WTC11 (cell line): ENCODE results near the gene GTF3C2. TPM values are rescaled to one million over a fixed set of nuclear protein-coding genes. Genes with fewer than 3 reads are reported as not detected.

Source experiments
- ATAC-seq: fragments of 200-7000 bp; cut with Tn5 transposase; 2 replicates; pipeline ENCODE4 v1.10.0; 2021; ENCODE audit warnings: mild to moderate bottlenecking, moderate library complexity
- CTCF ChIA-PET: fragments of 300-600 bp; sonication (Branson Sonifier 250); formaldehyde crosslinking; loops from one replicate; lab custom pipeline; 2021; ENCODE audit warnings: antibody characterized with exemption; lab: Charles Lee
- POLR2A ChIA-PET: fragments of 350-600 bp; sonication (Branson Sonifier 250); formaldehyde crosslinking; loops from one replicate; lab custom pipeline; 2021; ENCODE audit warnings: antibody characterized with exemption; lab: Charles Lee
- DNase-seq: peaks from one replicate; pipeline ENCODE4 v3.0.0; 2021; ENCODE audit warnings: low spot score
- H3K27ac Mint-ChIP-seq: 2 replicates; pipeline ENCODE4 v1.8.0; 2021; ENCODE audit warnings: mixed read lengths
- H3K27me3 Mint-ChIP-seq: 2 replicates; pipeline ENCODE4 v1.8.0; 2021; ENCODE audit warnings: low read depth, mild to moderate bottlenecking, moderate library complexity, mixed read lengths
- H3K36me3 Mint-ChIP-seq: 2 replicates; pipeline ENCODE4 v1.8.0; 2021; ENCODE audit warnings: mixed read lengths
- H3K4me1 Mint-ChIP-seq: 2 replicates; pipeline ENCODE4 v1.8.0; 2022; ENCODE audit warnings: mixed read lengths
- H3K4me3 Mint-ChIP-seq: 2 replicates; pipeline ENCODE4 v1.8.0; 2021; ENCODE audit warnings: mild to moderate bottlenecking, moderate library complexity, mixed read lengths
- H3K9me3 Mint-ChIP-seq: 2 replicates; pipeline ENCODE4 v1.8.0; 2021; ENCODE audit warnings: mixed read lengths
- CREB1 ChIP-seq: sonication (generic); formaldehyde crosslinking; IDR thresholded peaks from 2 replicates; pipeline ENCODE4 v1.8.0; 2023; ENCODE audit warnings: mild to moderate bottlenecking, missing genetic modification reagents
- FOXP1 ChIP-seq: sonication (generic); formaldehyde crosslinking; IDR thresholded peaks from 2 replicates; pipeline ENCODE4 v1.8.0; 2022; ENCODE audit warnings: missing genetic modification reagents, mild to moderate bottlenecking, moderate library complexity, borderline replicate concordance
- GRHL2 ChIP-seq: fragments of 250-450 bp; sonication (Bioruptor Pico); IDR thresholded peaks from 2 replicates; pipeline ENCODE4 v1.8.0; 2022; ENCODE audit warnings: mild to moderate bottlenecking, moderate library complexity; ENCODE audit not compliant: insufficient replicate concordance, severe bottlenecking
- GTF2I ChIP-seq: fragments of 250-450 bp; sonication (Bioruptor Pico); conservative IDR thresholded peaks from 2 replicates; pipeline ENCODE4 v1.4.0; 2021; ENCODE audit warnings: mild to moderate bottlenecking
- HMGA2 ChIP-seq: fragments of 250-450 bp; sonication (Bioruptor Pico); IDR thresholded peaks from 2 replicates; pipeline ENCODE4 v1.4.0; 2021; ENCODE audit warnings: mild to moderate bottlenecking, moderate library complexity
- IRF2 ChIP-seq: sonication (generic); formaldehyde crosslinking; IDR thresholded peaks from 2 replicates; pipeline ENCODE4 v1.8.0; 2022; ENCODE audit warnings: low read depth, missing genetic modification reagents, borderline replicate concordance
- JUN ChIP-seq: sonication (generic); formaldehyde crosslinking; IDR thresholded peaks from 2 replicates; pipeline ENCODE4 v1.8.0; 2023; ENCODE audit warnings: mild to moderate bottlenecking, missing genetic modification reagents
- NFE2L1 ChIP-seq: sonication (generic); formaldehyde crosslinking; IDR thresholded peaks from 2 replicates; pipeline ENCODE4 v1.8.1; 2023; ENCODE audit warnings: missing genetic modification reagents
- NR1H2 ChIP-seq: sonication (generic); formaldehyde crosslinking; IDR thresholded peaks from 2 replicates; pipeline ENCODE4 v1.9.0; 2021; ENCODE audit warnings: mild to moderate bottlenecking, moderate library complexity, missing genetic modification reagents
- NR3C1 ChIP-seq: sonication (generic); formaldehyde crosslinking; conservative IDR thresholded peaks from 2 replicates; pipeline ENCODE4 v1.8.1; 2023; ENCODE audit warnings: low read depth, mild to moderate bottlenecking, missing genetic modification reagents
- RORB ChIP-seq: fragments of 250-450 bp; sonication (Bioruptor Pico); IDR thresholded peaks from 2 replicates; pipeline ENCODE4 v1.9.0; 2021; ENCODE audit warnings: mild to moderate bottlenecking
- SMAD3 ChIP-seq: sonication (generic); formaldehyde crosslinking; IDR thresholded peaks from 2 replicates; pipeline ENCODE4 v1.8.0; 2022; ENCODE audit warnings: missing genetic modification reagents, mild to moderate bottlenecking, borderline replicate concordance
- SOX15 ChIP-seq: fragments of 250-450 bp; sonication (Bioruptor Pico); IDR thresholded peaks from 2 replicates; pipeline ENCODE4 v1.9.0; 2021; ENCODE audit warnings: mild to moderate bottlenecking
- TEAD1 ChIP-seq: sonication (generic); formaldehyde crosslinking; IDR thresholded peaks from 2 replicates; pipeline ENCODE4 v1.8.0; 2022; ENCODE audit warnings: mild to moderate bottlenecking, missing genetic modification reagents
- TP53 ChIP-seq: sonication (generic); formaldehyde crosslinking; IDR thresholded peaks from 2 replicates; pipeline ENCODE4 v1.8.1; 2023; ENCODE audit warnings: mild to moderate bottlenecking, missing genetic modification reagents
- ZBTB21 ChIP-seq: sonication (generic); formaldehyde crosslinking; IDR thresholded peaks from 2 replicates; pipeline ENCODE4 v1.8.1; 2023; ENCODE audit warnings: mild to moderate bottlenecking, missing genetic modification reagents, borderline replicate concordance
- ZNF138 ChIP-seq: sonication (generic); formaldehyde crosslinking; conservative IDR thresholded peaks from 2 replicates; pipeline ENCODE4 v1.8.1; 2022; ENCODE audit warnings: mild to moderate bottlenecking, moderate library complexity, missing genetic modification reagents
- ZNF263 ChIP-seq: sonication (generic); formaldehyde crosslinking; IDR thresholded peaks from 2 replicates; pipeline ENCODE4 v1.8.1; 2022; ENCODE audit warnings: low read depth, mild to moderate bottlenecking, moderate library complexity, missing genetic modification reagents
- total RNA-seq: library from RNA; stranded (reverse); gene quantifications from 3 replicates; pipeline ENCODE4 v1.2.3, GENCODE V29; 2021
- TF ChIP-seq, protein P1 (sequence below): sonication (generic); formaldehyde crosslinking; IDR thresholded peaks from 2 replicates; pipeline ENCODE4 v1.8.1; 2022; ENCODE audit warnings: missing genetic modification reagents, borderline replicate concordance
- TF ChIP-seq, protein P2 (sequence below): sonication (generic); formaldehyde crosslinking; IDR thresholded peaks from 2 replicates; pipeline ENCODE4 v1.8.0; 2022; ENCODE audit warnings: missing genetic modification reagents
- TF ChIP-seq, protein P3 (sequence below): sonication (generic); formaldehyde crosslinking; IDR thresholded peaks from 2 replicates; pipeline ENCODE4 v1.8.0; 2023; ENCODE audit warnings: missing genetic modification reagents
- TF ChIP-seq, protein P4 (sequence below): fragments of 200-600 bp; IDR thresholded peaks from 2 replicates; pipeline ENCODE4 v1.8.0; 2022; ENCODE audit warnings: antibody characterized with exemption
- TF ChIP-seq, protein P5 (sequence below): fragments of 250-450 bp; sonication (Bioruptor Pico); conservative IDR thresholded peaks from 2 replicates; pipeline ENCODE4 v1.9.0; 2021; ENCODE audit warnings: mild to moderate bottlenecking
- TF ChIP-seq, protein P6 (sequence below): fragments of 250-450 bp; sonication (Bioruptor Pico); IDR thresholded peaks from 2 replicates; pipeline ENCODE4 v2.1.2; 2022; ENCODE audit warnings: mild to moderate bottlenecking, moderate library complexity

The GTF3C2 gene
- total RNA-seq, 1 experiment from 2014 or later: 123 TPM

DNA sequence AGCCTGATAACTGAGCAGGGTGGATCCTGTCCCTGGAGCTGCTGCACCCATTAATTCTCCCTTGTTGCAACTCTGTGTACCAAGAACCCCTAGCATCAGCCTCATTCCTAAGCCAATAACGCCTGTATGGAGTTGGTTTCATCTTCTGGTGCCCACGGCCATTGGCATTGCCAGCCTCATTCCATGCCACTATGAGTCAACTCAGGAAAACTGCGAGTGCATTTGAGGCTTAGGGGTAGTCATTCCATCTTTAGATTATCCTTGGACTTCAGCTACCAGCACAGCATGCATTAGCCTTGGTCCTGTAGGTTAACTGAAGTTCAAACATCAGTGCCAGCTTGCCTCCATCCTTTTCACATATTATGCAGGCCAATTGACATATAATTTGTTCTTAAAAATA is 75.7 kb downstream of the GTF3C2 start:
- ChIA-PET POLR2A (no interaction called here), CTCF (interaction anchor here (1.2 to 7.6 kb wide), 11 partner anchors 10 to 193 kb away, joined by 3 to 153 read pairs (median 11); partner anchors contain the start of genes ABHD1, ATRAID, KHK and SLC30A3)
- Mint-ChIP-seq H3K9me3 (no peaks in the 10 kb centered on the region), H3K4me1 (peaks cover 36% of the 10 kb centered on the region), H3K27ac (no peak overlapping the region), H3K4me3 (no peak overlapping the region), H3K27me3 (no peaks in the 10 kb centered on the region; the same call in 1 of the 2 replicates), H3K36me3 (no peaks in the 10 kb centered on the region)
- ATAC-seq (no peak), DNase-seq (no peak)
- TF ChIP-seq NR1H2 (CRISPR knock-in tag): no peak
- TF ChIP-seq TP53 (CRISPR knock-in tag): no peak
- TF ChIP-seq, protein P1, sequence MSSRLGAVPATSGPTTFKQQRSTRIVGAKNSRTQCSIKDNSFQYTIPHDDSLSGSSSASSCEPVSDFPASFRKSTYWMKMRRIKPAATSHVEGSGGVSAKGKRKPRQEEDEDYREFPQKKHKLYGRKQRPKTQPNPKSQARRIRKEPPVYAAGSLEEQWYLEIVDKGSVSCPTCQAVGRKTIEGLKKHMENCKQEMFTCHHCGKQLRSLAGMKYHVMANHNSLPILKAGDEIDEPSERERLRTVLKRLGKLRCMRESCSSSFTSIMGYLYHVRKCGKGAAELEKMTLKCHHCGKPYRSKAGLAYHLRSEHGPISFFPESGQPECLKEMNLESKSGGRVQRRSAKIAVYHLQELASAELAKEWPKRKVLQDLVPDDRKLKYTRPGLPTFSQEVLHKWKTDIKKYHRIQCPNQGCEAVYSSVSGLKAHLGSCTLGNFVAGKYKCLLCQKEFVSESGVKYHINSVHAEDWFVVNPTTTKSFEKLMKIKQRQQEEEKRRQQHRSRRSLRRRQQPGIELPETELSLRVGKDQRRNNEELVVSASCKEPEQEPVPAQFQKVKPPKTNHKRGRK (CRISPR knock-in tag): no peak
- no peak for TF ChIP-seq RORB (CRISPR knock-in tag)

DNA sequence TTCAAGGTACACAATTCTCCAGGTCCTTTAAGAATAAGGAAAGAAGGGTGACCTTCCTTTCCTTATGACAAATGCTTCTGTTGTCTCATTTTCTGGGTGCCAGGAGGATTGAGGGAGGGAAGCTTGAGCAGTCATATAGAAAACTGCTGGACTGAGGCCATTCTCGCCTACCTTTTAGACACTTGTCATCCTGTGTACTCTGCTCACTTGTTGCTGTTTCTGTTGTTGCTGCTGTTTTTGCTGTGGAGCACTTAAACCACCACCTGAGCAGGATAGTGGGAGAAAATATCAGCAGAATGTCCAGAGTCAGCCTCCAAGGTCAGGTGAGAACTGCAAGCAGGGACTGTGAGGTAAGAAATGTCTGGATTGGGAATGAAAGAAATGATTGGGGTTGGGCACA is 78.6 kb downstream of the GTF3C2 start:
- TF ChIP-seq ZNF263 (CRISPR knock-in tag) (no peak), TEAD1 (CRISPR knock-in tag) (no peak), JUN (CRISPR knock-in tag) (no peak), ZBTB21 (CRISPR knock-in tag) (no peak), GTF2I (CRISPR knock-in tag) (no peak), SMAD3 (CRISPR knock-in tag) (no peak), NR3C1 (CRISPR knock-in tag) (no peak), HMGA2 (CRISPR knock-in tag) (no peak), ZNF138 (no peak), SOX15 (CRISPR knock-in tag) (no peak), GRHL2 (no peak), FOXP1 (CRISPR knock-in tag) (no peak), IRF2 (CRISPR knock-in tag) (no peak), NFE2L1 (CRISPR knock-in tag) (no peak), CREB1 (CRISPR knock-in tag) (no peak)
- TF ChIP-seq, protein P2, sequence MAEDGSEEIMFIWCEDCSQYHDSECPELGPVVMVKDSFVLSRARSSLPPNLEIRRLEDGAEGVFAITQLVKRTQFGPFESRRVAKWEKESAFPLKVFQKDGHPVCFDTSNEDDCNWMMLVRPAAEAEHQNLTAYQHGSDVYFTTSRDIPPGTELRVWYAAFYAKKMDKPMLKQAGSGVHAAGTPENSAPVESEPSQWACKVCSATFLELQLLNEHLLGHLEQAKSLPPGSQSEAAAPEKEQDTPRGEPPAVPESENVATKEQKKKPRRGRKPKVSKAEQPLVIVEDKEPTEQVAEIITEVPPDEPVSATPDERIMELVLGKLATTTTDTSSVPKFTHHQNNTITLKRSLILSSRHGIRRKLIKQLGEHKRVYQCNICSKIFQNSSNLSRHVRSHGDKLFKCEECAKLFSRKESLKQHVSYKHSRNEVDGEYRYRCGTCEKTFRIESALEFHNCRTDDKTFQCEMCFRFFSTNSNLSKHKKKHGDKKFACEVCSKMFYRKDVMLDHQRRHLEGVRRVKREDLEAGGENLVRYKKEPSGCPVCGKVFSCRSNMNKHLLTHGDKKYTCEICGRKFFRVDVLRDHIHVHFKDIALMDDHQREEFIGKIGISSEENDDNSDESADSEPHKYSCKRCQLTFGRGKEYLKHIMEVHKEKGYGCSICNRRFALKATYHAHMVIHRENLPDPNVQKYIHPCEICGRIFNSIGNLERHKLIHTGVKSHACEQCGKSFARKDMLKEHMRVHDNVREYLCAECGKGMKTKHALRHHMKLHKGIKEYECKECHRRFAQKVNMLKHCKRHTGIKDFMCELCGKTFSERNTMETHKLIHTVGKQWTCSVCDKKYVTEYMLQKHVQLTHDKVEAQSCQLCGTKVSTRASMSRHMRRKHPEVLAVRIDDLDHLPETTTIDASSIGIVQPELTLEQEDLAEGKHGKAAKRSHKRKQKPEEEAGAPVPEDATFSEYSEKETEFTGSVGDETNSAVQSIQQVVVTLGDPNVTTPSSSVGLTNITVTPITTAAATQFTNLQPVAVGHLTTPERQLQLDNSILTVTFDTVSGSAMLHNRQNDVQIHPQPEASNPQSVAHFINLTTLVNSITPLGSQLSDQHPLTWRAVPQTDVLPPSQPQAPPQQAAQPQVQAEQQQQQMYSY: no peak
- TF ChIP-seq, protein P3, sequence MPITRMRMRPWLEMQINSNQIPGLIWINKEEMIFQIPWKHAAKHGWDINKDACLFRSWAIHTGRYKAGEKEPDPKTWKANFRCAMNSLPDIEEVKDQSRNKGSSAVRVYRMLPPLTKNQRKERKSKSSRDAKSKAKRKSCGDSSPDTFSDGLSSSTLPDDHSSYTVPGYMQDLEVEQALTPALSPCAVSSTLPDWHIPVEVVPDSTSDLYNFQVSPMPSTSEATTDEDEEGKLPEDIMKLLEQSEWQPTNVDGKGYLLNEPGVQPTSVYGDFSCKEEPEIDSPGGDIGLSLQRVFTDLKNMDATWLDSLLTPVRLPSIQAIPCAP (CRISPR knock-in tag): no peak
- TF ChIP-seq, protein P4, sequence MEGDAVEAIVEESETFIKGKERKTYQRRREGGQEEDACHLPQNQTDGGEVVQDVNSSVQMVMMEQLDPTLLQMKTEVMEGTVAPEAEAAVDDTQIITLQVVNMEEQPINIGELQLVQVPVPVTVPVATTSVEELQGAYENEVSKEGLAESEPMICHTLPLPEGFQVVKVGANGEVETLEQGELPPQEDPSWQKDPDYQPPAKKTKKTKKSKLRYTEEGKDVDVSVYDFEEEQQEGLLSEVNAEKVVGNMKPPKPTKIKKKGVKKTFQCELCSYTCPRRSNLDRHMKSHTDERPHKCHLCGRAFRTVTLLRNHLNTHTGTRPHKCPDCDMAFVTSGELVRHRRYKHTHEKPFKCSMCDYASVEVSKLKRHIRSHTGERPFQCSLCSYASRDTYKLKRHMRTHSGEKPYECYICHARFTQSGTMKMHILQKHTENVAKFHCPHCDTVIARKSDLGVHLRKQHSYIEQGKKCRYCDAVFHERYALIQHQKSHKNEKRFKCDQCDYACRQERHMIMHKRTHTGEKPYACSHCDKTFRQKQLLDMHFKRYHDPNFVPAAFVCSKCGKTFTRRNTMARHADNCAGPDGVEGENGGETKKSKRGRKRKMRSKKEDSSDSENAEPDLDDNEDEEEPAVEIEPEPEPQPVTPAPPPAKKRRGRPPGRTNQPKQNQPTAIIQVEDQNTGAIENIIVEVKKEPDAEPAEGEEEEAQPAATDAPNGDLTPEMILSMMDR: no peak
- TF ChIP-seq, protein P5, sequence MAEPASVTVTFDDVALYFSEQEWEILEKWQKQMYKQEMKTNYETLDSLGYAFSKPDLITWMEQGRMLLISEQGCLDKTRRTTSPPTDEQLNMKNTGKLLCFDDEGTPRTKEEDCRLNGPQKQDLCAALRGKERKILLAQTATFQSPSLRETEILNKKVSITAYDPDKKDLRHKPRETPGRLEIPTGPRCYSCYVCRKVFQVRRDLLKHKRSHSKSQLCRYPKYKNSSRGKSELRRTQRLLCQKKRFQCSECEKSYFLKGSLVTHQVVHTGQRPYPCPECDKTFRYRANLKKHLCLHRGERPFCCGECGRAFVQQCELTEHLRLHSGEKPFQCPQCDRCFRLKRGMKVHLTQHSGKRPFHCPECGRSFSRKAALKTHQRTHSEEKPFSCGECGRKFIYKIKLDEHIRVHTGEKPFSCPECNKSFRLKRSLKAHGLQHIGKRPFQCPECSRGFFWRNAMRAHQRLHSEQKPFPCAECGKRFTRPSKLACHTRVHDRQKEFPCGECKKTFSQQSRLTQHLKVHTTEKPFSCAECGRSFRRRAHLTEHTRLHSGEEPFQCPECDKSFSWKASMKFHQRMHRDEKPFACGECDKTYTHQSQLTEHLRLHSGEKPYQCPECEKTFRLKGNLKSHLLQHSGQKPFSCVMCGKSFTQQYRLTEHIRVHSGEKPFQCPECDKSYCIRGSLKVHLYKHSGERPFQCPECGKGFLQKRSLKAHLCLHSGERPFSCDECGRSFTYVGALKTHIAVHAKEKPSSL (CRISPR knock-in tag): no peak
- TF ChIP-seq, protein P6, sequence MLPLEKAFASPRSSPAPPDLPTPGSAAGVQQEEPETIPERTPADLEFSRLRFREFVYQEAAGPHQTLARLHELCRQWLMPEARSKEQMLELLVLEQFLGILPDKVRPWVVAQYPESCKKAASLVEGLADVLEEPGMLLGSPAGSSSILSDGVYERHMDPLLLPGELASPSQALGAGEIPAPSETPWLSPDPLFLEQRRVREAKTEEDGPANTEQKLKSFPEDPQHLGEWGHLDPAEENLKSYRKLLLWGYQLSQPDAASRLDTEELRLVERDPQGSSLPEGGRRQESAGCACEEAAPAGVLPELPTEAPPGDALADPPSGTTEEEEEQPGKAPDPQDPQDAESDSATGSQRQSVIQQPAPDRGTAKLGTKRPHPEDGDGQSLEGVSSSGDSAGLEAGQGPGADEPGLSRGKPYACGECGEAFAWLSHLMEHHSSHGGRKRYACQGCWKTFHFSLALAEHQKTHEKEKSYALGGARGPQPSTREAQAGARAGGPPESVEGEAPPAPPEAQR (CRISPR knock-in tag): no peak
- CTCF ChIA-PET: interaction anchor here (0.7 to 7.6 kb wide), 5 partner anchors 16 to 32 kb away, joined by 4 to 153 read pairs (median 106); no protein-coding TSS in a partner anchor
- POLR2A ChIA-PET: no interaction called here
- H3K27me3 Mint-ChIP-seq: no peaks in the 10 kb centered on the region; the same call in 1 of the 2 replicates
- H3K4me1 Mint-ChIP-seq: peaks cover 25% of the 10 kb centered on the region
- no peak overlapping the region for H3K4me3 Mint-ChIP-seq
- H3K27ac Mint-ChIP-seq: no peak overlapping the region
- DNase-seq (no peak), ATAC-seq (no peak)
- no peaks in the 10 kb centered on the region for H3K9me3 Mint-ChIP-seq
- no peaks in the 10 kb centered on the region for H3K36me3 Mint-ChIP-seq
